Hematopoietic multipotent progenitor cell treated with erythropoietin and hydrocortisone succinate and interleukin-3 and kit ligand, for 15 days (in vitro differentiated cells): ENCODE results near the gene MLKL.

Experiments
- DNase-seq: peaks from one replicate; pipeline ENCODE4 v3.0.0-alpha.2; 2015; ENCODE audit warnings: low spot score

Gene MLKL

DNA sequence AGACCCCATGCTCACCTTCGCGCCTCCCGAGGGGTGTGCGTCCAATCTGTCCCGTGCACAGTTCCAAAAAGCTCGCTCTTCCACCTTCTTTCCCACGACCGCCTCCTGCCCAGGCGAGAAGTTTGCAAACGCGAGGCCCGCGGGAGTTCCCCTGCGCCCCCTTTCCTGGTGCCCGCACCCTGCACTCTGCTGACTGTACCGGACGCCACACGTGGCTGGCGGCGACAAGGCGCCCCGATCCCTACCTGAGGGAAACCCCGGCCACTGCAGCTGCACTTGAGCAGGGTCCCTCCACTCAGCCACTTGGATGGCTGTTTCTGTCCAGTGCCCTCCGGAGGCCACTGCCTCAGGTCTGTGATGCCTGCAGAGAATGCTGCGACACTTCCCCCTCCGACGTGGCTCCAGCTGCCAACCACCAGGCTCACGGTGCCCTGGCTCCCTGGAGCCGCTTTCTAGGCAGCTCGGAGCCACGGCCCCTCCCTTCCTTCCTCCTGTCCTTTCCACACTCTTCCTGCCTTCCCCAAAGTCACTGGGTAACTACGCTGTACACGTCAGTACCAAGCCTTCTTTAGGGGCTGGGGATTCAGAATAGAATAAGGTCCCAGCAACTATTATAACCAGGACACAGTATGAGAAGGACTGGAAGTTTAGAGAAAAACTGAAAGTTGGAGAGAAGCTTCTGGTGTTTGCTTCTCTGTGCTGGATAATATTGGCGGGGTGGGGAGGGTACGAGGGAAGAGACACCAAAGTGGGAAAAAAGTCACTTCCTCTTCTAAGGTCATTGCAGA lies at the start of gene MLKL:
TSS of gene MLKL (minus strand) at position 425 of the 788 bp plus-strand sequence. CDS start 5,105 bp downstream, outside the sequence.
- DNase-seq, result no peak

DNA sequence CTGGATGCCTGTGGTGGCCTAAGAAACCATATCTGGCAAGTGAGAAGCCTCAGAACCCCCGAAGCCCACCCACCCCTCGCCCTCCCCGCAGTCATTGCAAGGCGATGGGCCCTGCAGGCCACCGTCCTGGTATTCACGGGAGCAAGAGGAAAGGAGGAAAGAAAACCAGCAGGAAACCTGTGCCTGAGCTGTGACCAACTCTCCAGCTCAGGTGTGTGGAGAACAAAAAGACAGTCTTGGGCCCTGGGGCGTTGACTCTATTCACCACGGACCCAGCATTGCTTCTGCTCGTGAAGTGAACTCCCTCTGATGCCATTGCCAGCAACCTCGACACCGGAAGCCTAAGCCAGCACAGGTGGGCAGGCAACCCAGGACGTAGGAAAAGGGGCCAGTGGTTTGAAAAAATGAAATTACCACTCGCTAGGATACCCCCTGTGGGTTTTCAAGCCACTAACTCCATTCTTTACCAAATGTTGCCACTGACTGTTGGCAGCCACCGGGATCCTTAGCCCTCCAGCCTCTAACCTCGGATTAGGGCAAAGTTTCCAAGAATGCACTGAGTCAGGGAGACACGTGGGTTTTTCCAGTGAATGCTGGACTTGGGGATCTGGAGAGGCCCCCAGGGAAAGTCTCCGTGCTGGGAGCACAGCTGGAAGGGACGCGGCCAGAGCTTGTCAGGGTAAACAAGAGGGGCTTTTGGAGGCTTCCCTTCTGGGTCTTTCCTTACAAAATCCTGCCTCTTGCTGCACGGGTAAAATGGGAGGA lies 48.8 kb upstream of the MLKL start:
- DNase-seq, result no peak

DNA sequence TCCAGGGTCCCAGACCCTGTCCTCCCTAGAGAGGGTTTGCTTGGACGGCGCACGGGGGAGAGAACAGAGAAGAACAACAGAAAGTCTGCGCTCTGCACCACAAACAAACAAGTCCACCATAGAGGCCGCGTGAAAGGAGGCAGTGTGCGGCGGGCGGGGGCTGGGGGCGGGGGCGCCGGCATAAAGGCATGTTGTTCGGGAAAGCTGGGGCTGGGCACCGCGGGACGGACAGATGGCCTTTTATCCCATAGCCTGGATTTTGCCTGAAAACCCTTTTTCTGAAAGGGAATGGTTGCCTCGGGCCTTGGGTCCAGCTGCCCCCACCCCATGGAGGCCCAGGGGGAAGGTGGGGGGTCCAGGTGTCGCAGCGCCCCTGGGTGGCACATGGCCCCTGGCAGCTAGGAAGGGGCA lies 48.0 kb upstream of the MLKL start:
- DNase-seq, result no peak

DNA sequence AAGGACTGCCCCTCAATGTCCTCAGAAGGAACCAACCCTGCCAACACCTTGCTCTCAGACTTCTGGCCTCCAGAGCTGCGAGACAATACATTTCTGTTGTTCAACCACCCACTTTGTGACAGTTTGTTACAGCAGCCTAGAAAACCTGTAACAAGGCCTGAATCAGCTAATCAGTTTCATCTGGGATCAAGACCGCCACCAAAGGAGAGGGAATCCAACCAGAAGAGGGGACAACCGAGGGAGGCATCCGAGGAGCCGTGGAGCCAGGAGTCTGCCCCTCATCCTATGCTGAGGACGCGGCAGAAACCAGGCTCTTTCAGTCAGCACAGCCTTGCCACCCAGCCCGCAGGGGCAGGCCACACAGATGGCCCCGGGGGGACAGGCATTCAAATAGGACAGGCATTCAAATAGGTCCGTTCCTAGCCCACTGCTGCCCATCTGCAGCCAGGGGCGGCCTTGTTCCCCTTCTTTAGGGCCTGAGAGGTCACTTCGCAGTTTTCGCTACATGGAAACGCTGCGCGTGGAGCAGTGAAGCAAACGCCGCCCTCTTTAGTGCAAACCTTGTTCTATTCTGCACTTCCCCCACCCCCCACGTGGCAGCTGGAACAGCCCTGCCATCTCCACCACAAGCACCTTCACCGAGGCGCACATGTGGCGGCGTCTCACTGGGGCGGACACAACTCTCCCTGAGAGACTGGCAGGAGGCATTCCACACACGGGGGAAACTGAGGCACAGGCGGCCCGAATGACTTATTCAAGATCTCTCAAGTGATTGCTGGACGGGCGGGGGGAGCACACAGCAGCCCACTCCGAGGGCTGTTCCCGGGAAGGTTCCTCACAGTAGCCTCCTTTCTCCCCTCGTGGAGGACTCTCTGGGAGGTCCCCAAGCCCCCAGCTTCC lies 47.3 kb upstream of the MLKL start:
- no peak for DNase-seq

DNA sequence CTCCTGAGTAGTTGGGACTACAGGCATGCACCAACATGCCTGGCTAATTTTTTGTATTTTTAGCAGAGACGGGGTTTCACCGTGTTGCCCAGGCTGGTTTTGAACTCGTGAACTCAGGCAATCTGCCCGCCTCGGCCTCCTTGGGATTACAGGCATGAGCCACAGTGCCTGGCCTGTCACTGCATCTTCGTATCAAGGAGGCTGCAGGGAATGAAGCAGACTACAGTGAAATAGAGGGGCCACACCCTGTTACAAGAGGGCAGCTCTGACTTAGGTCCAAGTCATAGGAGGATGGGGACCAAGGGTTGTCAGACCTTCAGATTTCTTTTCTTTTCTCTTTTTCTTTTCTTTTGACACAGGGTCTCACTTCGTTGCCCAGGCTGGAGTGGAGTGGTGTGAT lies 45.3 kb upstream of the MLKL start:
- DNase-seq, result no peak

DNA sequence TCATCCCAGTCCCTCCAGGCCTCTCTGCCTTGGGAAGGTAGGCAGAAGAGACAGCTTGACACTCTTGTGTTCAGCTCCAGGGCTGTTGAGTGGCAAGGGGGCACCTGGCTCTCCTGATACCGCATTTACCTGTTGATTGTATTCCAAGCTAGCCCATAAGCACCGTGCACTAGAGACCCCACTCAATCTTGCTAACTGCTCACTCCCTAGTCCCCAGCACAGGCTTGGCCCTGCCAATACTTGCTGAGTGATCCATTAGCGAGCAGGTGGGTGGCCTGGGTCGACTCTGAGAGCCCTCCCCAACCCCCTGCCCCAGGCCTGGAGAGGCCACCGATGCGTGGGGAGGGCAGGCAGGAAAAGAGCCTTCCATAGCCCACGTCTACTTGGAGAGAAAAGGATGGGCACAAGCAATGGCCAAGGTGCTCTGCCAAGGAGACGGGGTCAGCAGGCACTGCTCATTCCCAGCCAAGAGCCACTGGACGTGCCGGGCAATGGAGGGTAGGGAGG lies 44.5 kb upstream of the MLKL start:
- DNase-seq, result no peak

DNA sequence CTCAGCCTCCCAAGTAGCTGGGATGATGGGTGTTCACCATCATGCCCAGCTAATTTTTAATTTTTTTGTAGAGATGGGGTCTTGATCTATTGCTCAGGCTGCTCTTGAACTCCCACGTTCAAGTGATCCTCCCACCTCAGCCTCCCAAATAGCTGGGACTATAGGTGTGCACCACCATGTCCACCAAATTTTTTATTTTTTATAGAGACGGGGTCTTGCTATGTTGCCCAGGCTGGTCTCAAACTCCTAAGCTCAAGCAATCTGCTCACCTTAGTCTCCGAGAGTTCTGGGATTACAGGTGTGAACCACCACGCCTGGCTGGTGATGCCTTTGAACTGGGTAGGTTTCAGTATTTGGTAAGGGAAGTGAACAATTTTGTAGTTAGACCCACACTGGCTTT lies 43.9 kb upstream of the MLKL start:
- DNase-seq, result no peak

DNA sequence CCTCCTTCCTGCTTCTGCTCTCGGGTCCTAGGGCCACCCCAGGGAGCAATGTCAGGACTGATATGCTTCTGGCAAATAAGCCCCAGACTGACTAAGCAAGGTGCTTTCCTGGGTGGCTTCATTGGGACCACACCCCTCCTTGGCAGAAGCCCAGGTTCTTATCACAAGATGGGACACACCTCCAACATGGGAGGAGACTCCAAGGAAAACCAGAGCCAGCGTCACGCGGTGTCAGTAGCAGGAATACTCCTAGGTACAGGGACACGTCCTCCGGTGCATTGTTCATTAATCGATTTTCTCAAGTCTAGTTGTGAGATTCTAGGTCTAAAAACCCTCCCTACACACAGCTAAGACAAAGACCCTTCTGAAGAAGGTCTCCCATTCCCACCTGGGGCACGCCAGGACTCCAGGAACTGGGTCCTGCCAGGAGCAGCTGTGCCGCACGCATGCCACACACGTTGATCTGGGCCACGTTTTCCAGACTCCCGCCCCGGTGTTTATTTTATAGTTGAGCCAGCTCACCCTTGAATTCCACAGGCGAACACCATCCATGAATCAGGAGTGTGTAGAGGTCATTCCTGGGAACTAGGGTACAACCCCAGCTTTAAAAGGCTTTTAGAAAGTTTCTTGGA lies 43.1 kb upstream of the MLKL start:
- peak; percentile 33 for DNase-seq

DNA sequence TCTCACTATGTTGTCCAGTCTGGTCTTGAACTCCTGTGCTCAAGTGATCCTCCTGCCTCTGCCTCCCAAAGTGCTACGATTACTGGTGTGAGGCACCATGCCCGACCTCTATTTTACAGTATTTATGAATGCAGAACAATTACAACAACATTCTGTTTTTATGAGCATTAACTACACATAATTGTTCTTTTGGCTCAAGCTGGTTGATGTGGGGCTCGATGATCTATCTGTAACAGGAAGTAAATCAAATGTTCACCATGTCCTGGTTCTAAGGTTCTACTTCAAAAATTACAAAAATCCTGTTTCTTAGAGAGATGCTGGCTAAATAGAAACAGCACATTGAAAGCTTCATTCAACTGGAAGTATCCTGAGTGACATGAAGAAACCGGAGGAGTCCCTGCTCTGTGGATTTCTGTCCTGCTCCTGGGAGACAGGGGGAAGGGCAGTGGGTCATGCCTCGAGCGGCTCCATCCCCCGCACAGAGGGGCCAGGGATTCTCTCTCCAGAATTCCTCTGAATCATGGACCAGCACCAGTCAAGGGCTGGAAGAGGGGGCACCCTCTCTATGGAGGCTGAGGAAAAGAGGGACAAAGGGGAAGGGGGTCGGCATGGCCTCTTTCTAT lies 42.5 kb upstream of the MLKL start:
- no peak for DNase-seq

DNA sequence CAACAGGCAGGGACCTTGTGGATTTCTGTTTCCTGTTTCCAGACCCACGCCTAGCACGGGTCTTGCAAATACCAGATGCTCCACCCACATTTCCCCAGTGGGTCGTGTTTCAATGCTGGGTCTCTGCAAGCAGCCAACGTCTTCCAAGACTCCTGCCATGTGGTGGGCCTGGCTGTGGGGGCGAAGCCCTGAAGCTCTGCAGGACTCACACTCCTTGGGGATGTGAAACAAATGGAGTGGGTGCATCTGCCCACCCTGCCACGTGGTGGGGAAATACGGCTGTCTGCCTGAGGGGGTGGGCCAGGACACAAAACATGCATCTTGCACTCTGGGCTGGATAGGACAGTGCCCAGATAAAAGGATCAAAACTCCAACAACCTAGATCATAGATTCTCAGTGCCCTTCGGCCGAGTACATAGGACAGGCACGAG lies 41.4 kb upstream of the MLKL start:
- DNase-seq, result no peak

DNA sequence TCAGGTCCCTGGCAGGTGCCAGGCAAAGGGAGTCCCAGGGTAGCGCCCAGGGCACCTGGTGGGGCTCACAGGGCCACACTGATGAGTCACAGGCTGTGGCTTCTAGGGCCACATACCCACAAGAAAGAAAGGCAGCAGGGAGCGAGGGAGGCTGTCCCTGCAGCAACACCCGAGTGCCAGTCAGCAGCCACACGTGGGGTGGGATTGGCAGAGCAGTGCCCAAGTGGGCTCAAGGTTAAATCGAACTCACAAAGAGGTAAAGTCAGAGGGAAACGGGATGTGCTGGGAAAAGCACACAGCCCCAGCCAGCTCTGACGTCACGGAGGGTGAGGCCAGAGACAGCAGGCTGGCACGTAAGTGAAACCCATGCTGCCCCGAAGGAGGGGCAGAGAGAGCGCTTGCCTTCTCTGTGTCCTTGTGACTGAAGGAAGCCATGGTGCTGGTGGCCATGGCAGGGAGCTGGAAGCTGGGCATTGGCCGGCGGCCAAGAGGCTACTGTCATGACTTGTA lies 40.2 kb upstream of the MLKL start:
- DNase-seq, result no peak

DNA sequence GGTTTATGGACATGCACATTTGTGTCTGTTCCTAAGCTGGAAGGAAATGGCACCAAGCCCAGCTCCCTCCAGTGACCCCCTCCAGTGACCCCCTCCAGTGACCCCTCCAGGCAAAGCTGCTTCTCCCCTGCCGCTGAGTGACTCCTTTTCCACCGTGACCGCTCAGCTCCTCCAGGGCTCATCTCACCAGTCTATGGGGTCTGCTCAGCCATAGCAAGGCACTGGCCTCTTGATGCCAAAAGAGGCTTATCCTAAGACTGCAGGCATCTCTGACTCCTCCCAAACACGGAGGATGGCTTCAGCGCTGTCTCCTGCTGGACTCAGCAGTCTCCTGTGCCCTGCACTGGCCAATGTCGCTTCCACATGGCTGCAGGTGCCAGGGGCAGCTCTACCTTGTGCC lies 38.6 kb upstream of the MLKL start:
- DNase-seq, result no peak

DNA sequence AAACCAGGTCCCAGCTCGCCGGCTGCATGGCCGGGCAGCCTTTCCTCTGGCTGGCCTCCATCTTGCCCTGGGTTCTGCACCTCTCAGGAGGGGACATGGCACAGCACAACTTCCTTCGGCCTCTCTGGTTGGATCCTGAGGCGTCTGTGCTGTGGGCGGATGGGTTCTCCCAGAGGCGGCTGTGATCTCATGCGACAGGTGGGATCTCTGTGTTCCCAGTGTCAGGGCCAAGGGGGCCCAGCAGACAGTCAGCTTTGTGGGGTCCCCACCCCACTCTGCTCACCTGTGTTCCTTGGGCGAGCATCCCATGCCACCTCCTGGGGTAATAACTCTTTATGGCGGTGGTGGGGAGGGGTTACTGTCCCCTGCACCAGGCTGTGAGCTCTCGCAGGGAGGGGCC lies 38.2 kb upstream of the MLKL start:
- no peak for DNase-seq

DNA sequence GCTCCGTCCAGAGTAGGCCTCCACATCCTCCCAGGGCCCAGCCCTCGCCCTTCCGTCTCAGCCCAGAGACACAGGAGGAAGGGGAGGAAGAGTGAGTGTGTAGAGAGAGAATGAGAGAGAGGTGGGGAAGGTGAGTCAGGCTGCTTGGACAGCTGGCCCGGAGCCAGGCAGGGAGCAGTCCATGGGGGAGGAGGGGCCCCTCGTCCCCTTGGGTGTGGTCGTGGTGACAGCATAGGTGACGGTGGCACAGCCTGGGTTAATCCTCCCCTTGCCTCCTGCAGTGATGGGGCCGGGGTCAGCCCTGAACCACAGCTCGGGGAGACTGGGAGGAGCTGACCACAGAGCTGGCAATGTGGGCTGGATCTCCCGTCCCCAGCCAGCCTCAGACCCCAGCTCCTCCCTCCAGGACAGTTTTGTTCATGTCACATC lies 37.5 kb upstream of the MLKL start:
- no peak for DNase-seq

DNA sequence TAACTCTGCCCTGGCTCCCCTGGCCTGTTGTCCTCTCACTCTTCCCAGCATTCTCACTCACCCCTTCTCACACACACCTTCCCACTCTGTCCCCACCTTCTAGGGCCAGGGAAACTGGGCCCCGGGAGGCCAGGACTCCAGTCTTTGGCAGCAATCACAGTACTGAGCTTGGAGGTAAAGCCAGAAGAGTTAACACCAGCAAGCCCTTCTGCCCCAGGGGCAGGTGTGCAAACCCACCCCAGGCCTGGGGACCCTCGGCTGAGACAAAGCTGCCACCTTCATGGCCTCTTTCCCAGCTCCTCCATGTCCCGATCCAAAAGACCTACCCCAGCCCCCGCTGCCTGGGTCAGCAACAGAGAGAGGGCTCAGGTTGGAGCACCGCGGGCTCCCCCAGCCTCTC lies 36.9 kb upstream of the MLKL start:
- DNase-seq, result no peak

DNA sequence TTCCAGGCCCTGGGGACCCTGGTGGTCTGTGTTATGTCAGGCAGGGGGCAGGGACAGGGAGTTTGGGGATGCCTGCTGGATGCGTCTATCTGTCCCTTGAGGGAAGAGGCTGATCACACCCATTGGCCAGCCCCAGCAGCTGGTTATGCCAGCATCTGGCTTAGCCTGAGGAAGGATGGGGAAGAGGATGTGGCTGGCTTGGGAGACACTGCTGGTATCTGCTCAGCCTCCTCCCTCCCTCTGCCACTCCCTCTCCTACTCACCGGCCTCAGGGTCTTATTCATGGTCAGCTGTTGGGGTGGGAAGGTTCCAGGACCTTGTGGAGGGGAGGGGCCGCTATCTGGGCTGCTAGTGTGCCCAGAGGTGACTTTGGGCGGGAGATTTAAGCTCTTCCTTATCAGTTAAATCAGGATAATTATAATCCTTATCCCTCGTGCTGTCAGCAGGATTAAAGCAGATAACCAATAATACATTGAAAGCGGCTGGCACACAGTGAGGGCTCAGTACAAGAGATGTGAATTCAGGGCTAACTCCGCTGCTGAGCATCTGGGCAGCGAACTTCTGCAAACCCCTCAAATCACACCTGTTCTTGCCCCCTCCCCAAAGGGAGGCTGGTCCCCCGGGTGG lies 36.0 kb upstream of the MLKL start:
- no peak for DNase-seq

DNA sequence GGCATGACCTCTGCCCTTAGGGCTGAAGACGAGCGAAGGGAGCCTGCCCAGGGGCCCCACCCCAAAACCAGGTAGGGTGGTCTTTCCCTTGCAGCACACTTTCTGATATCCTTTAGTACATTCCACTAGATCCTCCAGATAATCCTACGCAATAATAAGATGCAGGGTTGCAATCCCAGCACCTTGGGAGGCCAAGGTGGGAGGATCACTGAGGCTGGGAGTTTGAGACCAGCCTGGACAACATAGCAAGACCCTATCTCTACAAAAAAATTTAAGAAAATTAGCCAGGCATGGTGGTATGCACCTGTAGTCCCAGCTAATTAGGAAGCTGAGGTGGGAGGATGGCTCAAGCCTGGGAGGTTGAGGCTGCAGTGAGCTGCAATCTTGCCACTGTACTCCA lies 34.9 kb upstream of the MLKL start:
- DNase-seq, result no peak

DNA sequence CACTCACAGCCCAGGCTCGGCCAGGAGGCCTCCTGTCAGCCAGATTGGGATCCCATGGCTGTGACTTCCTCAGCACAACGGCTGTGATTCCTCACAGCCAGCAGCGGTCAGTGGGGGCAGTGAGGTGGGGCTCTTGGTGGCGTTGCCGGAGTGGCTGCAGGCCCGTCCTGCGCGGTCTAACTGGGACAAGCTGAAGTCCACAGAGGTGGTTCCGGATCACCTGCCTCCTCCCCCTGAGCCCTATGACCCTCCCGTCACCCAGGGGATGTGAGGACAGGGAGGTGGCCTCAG lies 34.4 kb upstream of the MLKL start:
- DNase-seq, result no peak

DNA sequence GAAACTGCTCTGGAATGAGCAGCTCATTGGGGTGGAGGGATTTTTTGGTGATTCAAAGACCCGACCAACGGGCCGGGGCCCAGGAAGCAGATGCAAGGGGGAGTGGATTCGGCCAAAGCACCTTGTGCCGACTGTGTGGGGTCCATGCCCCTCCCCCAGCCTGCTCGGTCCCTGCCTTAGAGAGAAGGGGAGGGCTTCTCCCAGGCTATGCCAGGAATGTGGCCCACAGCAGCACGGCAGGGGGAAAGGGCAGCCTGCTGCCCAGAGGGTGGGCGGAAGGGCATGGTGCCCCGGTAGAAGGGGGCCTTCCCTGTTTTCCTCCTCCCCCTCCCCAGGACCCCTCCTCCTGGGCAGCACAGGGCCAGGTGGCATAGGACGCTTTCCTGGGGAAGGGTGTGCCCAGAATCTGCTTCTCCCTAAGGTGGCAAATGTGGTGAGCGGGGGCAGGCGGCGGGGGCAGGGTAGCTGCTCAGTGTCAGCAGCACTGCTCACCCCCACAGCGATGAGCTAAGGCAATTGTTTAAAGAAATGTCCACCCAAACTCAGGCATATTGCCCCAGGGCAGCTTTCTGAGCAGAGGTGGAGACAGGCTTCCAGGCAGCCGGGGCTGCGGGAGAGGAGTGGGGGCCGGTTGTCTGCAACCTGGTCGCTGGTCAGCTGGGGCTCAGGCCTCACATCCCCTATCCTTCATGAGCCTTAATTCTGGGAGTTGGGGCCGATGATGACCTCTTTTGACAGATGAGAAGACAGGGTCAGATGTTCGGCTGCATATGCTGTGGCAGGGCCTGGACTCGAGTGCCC lies 33.9 kb upstream of the MLKL start:
- no peak for DNase-seq
